HepG2 (cell line): ENCODE results near the gene RSKR. TPM values are rescaled to one million over a fixed set of nuclear protein-coding genes. Genes with fewer than 3 reads are reported as not detected.

ENCODE experiments used
- FOXC1 ChIP-seq: sonication (generic); formaldehyde crosslinking; IDR thresholded peaks from 2 replicates; pipeline ENCODE4 v1.8.0; 2022; ENCODE audit warnings: mild to moderate bottlenecking, missing genetic modification reagents, borderline replicate concordance
- GATAD1 ChIP-seq: IDR thresholded peaks from 2 replicates; pipeline ENCODE4 v1.6.1; 2016; ENCODE audit warnings: missing genetic modification reagents, missing compliant biosample characterization
- SMAD3 ChIP-seq: sonication (generic); formaldehyde crosslinking; IDR thresholded peaks from 2 replicates; pipeline ENCODE4 v1.4.0; 2020; ENCODE audit warnings: missing genetic modification reagents
- SMC3 ChIP-seq: IDR thresholded peaks from 2 replicates; pipeline ENCODE4 v1.6.1; 2011; ENCODE audit warnings: low read length, improper control_type of control experiment
- ZNF235 ChIP-seq: sonication (generic); formaldehyde crosslinking; IDR thresholded peaks from 2 replicates; pipeline ENCODE4 v1.8.1; 2023; ENCODE audit warnings: mild to moderate bottlenecking, missing genetic modification reagents, borderline replicate concordance
- ZNF703 ChIP-seq: sonication (generic); formaldehyde crosslinking; IDR thresholded peaks from 2 replicates; pipeline ENCODE4 v1.5.1; 2020; ENCODE audit warnings: missing genetic modification reagents, mild to moderate bottlenecking, moderate library complexity, borderline replicate concordance
- polyA plus RNA-seq, 8 experiments: library from polyadenylated mRNA; depleted of rRNA in 3 of 8; stranded (reverse) in 7 of 8; unstranded in 1 of 8; fragments of >200 nt; fragmentation: Illumina TruSeq in 4 of 8; extraction: Trizol in 4 of 8; gene quantifications; 2 replicates each; pipeline versions ENCODE4 v1.2.1 to v1.2.3, GENCODE V29; 2011 to 2016; ENCODE audit warnings: low read depth in 4 of 8, missing spikeins in 1 of 8, mixed read lengths in 1 of 8; ENCODE audit not compliant: insufficient read depth in 1 of 8
- total RNA-seq, 5 experiments: library from RNA; depleted of rRNA; stranded (reverse); fragments of >200 nt; fragmentation: Illumina TruSeq; extraction: Trizol; gene quantifications; 2 replicates each; pipeline ENCODE4 v1.2.3, GENCODE V29; 2016; ENCODE audit warnings: low read depth in 1 of 5
- TF ChIP-seq, protein P1 (sequence below): sonication (generic); formaldehyde crosslinking; IDR thresholded peaks from 2 replicates; pipeline ENCODE4 v1.8.1; 2022; ENCODE audit warnings: mild to moderate bottlenecking, missing genetic modification reagents
- TF ChIP-seq, protein P2 (sequence below): sonication (generic); formaldehyde crosslinking; IDR thresholded peaks from 2 replicates; pipeline ENCODE4 v1.4.0; 2020; ENCODE audit warnings: missing genetic modification reagents
- TF ChIP-seq, protein P3 (sequence below): sonication (generic); formaldehyde crosslinking; IDR thresholded peaks from 2 replicates; pipeline ENCODE4 v1.5.0; 2020; ENCODE audit warnings: mild to moderate bottlenecking, missing genetic modification reagents
- TF ChIP-seq, protein P4 (sequence below), 2 experiments: sonication (generic) in 1 of 2; formaldehyde crosslinking in 1 of 2; IDR thresholded peaks; 2 replicates each; pipeline versions ENCODE4 v1.4.0 to v1.6.1; 2018 to 2020; ENCODE audit warnings: missing genetic modification reagents in 2 of 2, borderline replicate concordance in 1 of 2, low read depth in 1 of 2, mild to moderate bottlenecking in 1 of 2, missing biosample characterization in 1 of 2
- TF ChIP-seq, protein P5 (sequence below), 2 experiments: fragments of 450-650 bp in 1 of 2; sonication (generic) in 1 of 2; formaldehyde crosslinking; IDR thresholded peaks; 2 replicates each; pipeline versions ENCODE4 v1.5.0 to v1.8.0; 2020 to 2022; ENCODE audit warnings: mild to moderate bottlenecking in 1 of 2, missing genetic modification reagents in 1 of 2
- TF ChIP-seq, protein P6 (sequence below): sonication (generic); formaldehyde crosslinking; IDR thresholded peaks from 2 replicates; pipeline ENCODE4 v1.5.1; 2020; ENCODE audit warnings: mild to moderate bottlenecking, moderate library complexity, missing genetic modification reagents
- TF ChIP-seq, protein P7 (sequence below): sonication (generic); formaldehyde crosslinking; IDR thresholded peaks from 2 replicates; pipeline ENCODE4 v1.4.0; 2020; ENCODE audit warnings: missing genetic modification reagents, borderline replicate concordance

Gene RSKR
- total and polyA plus RNA-seq, 2 of the 13 experiments (the other 11 are each of a cell fraction or from before 2014, with no cell fraction given): 5.0 to 10.4 TPM

DNA sequence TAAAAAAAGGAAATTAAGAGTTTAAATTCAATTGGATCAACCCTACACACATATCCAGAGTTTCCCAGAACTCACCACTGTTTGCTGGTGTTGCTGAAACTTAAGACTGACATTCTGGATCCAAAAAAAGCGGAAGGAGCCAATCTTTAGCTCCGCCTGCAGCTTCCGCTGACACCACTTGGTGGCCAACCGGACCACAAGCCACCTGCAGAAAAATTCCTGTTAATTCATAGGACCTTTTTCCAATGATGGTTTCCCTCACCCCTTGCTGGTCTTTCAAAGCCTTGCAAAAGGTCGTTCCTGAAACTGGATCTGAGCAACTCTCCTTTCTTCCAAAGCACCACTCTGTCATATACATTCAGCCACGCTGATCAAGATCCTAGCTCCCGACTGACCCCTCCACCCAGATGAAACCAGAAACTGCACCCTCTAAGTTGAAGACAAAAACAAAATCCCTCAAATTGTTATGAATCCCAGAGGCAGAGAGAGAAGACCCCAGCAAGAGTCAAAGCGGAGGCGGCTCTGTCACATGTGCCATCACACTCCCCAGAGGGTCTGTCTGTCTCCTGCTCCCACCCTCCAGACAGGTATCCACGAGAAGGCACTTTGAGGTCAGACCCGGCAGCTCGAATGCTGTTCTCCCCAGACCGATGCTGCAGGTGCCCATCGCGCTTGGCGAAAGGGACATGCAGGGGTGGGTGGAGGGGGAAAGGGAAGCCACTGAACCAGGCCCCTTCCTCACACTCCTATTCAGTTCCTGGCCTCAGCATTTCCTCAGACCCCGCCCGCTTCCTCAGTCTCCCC lies 30.2 kb upstream of the RSKR start (continued):
- TF ChIP-seq, protein P1, sequence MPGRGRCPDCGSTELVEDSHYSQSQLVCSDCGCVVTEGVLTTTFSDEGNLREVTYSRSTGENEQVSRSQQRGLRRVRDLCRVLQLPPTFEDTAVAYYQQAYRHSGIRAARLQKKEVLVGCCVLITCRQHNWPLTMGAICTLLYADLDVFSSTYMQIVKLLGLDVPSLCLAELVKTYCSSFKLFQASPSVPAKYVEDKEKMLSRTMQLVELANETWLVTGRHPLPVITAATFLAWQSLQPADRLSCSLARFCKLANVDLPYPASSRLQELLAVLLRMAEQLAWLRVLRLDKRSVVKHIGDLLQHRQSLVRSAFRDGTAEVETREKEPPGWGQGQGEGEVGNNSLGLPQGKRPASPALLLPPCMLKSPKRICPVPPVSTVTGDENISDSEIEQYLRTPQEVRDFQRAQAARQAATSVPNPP (CRISPR knock-in tag): no peak
- TF ChIP-seq, protein P2, sequence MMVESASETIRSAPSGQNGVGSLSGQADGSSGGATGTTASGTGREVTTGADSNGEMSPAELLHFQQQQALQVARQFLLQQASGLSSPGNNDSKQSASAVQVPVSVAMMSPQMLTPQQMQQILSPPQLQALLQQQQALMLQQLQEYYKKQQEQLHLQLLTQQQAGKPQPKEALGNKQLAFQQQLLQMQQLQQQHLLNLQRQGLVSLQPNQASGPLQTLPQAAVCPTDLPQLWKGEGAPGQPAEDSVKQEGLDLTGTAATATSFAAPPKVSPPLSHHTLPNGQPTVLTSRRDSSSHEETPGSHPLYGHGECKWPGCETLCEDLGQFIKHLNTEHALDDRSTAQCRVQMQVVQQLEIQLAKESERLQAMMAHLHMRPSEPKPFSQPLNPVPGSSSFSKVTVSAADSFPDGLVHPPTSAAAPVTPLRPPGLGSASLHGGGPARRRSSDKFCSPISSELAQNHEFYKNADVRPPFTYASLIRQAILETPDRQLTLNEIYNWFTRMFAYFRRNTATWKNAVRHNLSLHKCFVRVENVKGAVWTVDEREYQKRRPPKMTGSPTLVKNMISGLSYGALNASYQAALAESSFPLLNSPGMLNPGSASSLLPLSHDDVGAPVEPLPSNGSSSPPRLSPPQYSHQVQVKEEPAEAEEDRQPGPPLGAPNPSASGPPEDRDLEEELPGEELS (CRISPR knock-in tag): no peak
- TF ChIP-seq FOXC1 (CRISPR knock-in tag) (0 out of 2 replicates have a peak, but pooled peaks have one; percentile 25), ZNF703 (CRISPR knock-in tag) (no peak), SMC3 (peak; percentile 46; the same call in 1 of the 2 replicates), ZNF235 (CRISPR knock-in tag) (no peak), SMAD3 (CRISPR knock-in tag) (no peak), GATAD1 (CRISPR knock-in tag) (peak; percentile 20; the same call in 1 of the 2 replicates)
- TF ChIP-seq, protein P3, sequence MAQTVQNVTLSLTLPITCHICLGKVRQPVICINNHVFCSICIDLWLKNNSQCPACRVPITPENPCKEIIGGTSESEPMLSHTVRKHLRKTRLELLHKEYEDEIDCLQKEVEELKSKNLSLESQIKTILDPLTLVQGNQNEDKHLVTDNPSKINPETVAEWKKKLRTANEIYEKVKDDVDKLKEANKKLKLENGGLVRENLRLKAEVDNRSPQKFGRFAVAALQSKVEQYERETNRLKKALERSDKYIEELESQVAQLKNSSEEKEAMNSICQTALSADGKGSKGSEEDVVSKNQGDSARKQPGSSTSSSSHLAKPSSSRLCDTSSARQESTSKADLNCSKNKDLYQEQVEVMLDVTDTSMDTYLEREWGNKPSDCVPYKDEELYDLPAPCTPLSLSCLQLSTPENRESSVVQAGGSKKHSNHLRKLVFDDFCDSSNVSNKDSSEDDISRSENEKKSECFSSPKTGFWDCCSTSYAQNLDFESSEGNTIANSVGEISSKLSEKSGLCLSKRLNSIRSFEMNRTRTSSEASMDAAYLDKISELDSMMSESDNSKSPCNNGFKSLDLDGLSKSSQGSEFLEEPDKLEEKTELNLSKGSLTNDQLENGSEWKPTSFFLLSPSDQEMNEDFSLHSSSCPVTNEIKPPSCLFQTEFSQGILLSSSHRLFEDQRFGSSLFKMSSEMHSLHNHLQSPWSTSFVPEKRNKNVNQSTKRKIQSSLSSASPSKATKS (CRISPR knock-in tag): no peak
- TF ChIP-seq, protein P4, sequence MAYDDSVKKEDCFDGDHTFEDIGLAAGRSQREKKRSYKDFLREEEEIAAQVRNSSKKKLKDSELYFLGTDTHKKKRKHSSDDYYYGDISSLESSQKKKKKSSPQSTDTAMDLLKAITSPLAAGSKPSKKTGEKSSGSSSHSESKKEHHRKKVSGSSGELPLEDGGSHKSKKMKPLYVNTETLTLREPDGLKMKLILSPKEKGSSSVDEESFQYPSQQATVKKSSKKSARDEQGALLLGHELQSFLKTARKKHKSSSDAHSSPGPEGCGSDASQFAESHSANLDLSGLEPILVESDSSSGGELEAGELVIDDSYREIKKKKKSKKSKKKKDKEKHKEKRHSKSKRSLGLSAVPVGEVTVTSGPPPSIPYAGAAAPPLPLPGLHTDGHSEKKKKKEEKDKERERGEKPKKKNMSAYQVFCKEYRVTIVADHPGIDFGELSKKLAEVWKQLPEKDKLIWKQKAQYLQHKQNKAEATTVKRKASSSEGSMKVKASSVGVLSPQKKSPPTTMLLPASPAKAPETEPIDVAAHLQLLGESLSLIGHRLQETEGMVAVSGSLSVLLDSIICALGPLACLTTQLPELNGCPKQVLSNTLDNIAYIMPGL (CRISPR knock-in tag; IDR thresholded peaks at IDR 0.05; ENCODE audit: borderline replicate concordance in 1 of 2, low read depth in 1 of 2): peak in 1 of 2 experiments; percentile 46; a peak in 1 of 4 replicates
- TF ChIP-seq, protein P5, sequence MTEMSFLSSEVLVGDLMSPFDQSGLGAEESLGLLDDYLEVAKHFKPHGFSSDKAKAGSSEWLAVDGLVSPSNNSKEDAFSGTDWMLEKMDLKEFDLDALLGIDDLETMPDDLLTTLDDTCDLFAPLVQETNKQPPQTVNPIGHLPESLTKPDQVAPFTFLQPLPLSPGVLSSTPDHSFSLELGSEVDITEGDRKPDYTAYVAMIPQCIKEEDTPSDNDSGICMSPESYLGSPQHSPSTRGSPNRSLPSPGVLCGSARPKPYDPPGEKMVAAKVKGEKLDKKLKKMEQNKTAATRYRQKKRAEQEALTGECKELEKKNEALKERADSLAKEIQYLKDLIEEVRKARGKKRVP (CRISPR knock-in tag; IDR thresholded peaks at IDR 0.05): no peak
- TF ChIP-seq, protein P6, sequence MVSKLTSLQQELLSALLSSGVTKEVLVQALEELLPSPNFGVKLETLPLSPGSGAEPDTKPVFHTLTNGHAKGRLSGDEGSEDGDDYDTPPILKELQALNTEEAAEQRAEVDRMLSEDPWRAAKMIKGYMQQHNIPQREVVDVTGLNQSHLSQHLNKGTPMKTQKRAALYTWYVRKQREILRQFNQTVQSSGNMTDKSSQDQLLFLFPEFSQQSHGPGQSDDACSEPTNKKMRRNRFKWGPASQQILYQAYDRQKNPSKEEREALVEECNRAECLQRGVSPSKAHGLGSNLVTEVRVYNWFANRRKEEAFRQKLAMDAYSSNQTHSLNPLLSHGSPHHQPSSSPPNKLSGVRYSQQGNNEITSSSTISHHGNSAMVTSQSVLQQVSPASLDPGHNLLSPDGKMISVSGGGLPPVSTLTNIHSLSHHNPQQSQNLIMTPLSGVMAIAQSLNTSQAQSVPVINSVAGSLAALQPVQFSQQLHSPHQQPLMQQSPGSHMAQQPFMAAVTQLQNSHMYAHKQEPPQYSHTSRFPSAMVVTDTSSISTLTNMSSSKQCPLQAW (CRISPR knock-in tag): 0 out of 2 replicates have a peak, but pooled peaks have one; percentile 23
- TF ChIP-seq, protein P7, sequence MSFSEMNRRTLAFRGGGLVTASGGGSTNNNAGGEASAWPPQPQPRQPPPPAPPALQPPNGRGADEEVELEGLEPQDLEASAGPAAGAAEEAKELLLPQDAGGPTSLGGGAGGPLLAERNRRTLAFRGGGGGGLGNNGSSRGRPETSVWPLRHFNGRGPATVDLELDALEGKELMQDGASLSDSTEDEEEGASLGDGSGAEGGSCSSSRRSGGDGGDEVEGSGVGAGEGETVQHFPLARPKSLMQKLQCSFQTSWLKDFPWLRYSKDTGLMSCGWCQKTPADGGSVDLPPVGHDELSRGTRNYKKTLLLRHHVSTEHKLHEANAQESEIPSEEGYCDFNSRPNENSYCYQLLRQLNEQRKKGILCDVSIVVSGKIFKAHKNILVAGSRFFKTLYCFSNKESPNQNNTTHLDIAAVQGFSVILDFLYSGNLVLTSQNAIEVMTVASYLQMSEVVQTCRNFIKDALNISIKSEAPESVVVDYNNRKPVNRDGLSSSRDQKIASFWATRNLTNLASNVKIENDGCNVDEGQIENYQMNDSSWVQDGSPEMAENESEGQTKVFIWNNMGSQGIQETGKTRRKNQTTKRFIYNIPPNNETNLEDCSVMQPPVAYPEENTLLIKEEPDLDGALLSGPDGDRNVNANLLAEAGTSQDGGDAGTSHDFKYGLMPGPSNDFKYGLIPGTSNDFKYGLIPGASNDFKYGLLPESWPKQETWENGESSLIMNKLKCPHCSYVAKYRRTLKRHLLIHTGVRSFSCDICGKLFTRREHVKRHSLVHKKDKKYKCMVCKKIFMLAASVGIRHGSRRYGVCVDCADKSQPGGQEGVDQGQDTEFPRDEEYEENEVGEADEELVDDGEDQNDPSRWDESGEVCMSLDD: no peak
